ENCODE data around the gene MDFI.

- TF ChIP-seq POLR2A (IDR thresholded peaks at IDR 0.05; ENCODE audit: low read depth, low read length), result no peak; the same call in 1 of the 2 replicates
- no peak for TF ChIP-seq TAF1 (IDR thresholded peaks at IDR 0.05; ENCODE audit: borderline replicate concordance, low read depth, low read length)
- TF ChIP-seq POLR2AphosphoS5 (IDR thresholded peaks at IDR 0.05; ENCODE audit: low read depth, low read length), result no peak
Measured at GRCh38 chr6:41694815-41695526, 56.7 kb downstream of the MDFI start.
